HL-60/S4 treated with phorbol 12-myristate 13-acetate at 8.2 ng/mL for 4 days and 3 days (cell line): Measurements from ENCODE around the gene CHMP2B.

ENCODE experiments used
- in situ Hi-C: fragments of 300-500 bp; cut with MboI; formaldehyde crosslinking; loops from 2 replicates; pipeline ENCODE4 v1.15.0; 2022; ENCODE audit warnings: low sequenced_read_pairs

The CHMP2B gene, protein sequence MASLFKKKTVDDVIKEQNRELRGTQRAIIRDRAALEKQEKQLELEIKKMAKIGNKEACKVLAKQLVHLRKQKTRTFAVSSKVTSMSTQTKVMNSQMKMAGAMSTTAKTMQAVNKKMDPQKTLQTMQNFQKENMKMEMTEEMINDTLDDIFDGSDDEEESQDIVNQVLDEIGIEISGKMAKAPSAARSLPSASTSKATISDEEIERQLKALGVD

DNA sequence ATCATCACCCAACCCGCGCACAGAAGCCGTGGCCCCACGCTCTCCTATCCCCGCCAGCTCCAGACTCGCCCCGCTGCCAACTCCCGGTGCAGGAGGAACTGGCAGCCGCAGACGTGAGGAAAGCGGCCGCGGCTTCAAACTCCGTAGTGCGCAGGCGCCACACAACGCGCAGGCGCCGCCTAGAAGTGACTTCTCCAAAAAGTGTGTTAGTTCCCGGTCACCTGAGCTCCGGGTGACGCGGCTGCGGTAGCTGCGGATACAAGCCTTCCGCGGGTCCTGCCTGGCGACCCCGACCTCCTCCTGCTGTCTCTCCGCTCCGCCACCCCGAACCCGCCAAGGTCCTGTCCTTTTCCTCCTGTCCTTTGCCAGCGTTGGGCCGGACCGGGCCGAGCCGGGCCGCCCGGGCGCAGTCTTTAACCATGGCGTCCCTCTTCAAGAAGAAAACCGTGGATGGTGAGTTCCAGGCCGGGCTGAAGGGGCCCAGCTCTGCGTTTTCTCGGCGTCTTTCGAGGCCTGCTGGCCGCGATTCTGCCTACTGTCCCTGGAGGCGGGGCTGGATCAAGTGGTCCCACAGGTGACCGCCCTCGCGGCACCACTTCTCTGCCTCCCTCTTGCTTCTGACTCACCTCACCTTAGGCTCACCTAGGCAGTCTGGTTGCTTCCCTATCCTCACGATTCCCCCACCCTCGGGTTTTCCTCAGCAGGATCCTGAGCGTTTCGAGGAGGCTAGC lies at the start of gene CHMP2B:
Gene CHMP2B, plus strand, starts transcription at position 206 of the 731 bp plus-strand sequence. Its CDS starts 214 bp downstream, at position 420.
- in situ Hi-C loops, result no loop called here

DNA sequence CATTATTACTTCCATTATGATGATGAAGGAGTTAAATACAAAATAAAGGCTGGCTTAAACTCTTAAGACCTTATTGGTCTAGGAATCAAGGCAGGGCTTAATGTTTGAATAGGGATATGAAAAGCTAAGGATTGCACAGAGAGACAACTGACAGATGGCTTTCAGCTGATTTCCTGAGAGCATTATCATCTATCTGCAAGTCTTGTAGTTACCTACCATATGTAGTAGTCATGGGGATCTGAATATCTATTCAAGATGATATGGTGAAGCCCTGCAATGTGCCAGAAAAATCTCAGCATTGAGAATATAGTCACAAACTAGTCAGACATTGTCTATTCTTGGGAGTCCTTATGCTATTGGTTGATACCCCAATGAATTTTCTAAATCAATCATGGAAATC lies 47.5 kb upstream of the CHMP2B start:
- in situ Hi-C loops, result no loop called here

DNA sequence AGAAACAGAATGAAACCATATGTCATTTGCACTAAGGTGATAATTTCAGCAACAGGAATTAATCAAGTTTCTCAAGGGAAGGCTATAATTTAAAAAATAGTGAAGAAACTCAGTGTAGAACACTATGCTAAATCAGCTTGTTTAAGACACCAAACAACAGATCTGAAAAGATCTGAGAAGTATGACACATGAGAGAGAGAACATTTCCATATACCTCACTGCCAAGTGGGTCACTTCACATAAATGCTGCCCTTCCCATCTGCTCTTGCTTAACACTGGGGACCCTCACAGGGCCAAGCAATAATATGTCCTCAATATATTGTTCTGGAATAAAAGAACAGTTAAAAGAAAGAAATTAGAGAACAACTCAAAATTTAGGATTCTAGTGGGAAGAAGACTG lies 45.6 kb upstream of the CHMP2B start:
- in situ Hi-C loops, result no loop called here

DNA sequence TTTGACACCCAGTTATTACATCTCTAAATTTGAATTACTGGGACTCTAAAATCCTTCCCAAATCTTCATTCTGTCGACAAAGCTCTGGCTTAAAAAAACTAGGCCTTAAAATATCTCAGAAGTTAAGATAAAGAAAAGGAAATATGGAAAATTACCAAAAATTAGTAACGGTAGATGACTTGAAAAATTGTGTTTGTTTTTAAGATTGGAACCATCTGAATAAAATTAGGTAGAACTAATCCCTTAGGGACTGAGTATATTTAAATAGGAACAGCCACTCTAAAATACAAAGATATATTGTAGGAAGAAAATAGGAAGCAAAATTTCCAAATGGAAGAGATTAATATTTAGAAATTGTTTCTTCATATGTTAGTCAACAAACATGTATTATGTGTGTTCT lies 45.1 kb upstream of the CHMP2B start:
- in situ Hi-C loops, result no loop called here

DNA sequence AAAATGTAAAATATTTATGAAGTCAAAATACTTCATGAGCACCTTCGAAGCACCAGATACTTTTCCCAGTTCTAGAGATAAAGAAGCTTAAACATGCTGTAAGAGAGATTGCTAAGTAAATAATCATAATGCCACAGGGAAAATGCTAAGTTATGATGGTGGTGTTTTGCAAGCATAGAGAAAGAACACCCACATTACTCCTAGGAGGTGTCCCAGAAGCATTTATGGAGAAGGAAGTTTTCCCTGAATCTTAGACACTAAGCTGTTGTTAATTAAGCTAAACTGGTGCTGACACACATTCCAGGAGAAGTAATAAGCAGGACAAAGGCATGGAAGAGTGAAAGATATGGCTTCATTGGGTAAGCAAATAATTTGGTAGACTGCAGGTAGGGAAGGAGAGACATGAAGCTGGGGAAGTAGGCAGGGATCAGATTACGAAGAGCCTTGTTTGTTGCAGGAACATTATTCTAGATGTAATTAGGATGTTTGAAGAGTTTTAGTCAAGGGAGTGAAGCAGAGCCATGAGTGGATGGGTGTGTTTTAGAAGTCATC lies 40.4 kb upstream of the CHMP2B start:
- in situ Hi-C loops, result no loop called here

DNA sequence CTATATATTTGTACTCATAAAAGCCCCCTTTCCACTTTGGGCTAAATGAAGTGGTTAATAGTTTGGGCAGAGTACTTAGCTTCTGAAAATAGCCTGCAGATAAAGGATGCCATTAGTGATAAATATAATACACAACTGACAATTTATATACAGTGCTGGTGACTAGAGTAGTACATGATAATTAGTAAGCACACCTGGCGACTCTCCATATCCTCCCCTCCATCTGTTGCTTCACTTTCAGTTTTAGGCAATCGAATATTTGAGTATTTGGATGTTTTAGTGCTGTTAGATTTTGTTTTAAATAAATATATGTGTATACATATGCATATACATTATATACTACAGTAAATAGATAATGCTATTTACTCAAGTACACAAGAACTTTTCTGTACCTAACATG lies 35.9 kb upstream of the CHMP2B start:
- in situ Hi-C loops, result no loop called here

DNA sequence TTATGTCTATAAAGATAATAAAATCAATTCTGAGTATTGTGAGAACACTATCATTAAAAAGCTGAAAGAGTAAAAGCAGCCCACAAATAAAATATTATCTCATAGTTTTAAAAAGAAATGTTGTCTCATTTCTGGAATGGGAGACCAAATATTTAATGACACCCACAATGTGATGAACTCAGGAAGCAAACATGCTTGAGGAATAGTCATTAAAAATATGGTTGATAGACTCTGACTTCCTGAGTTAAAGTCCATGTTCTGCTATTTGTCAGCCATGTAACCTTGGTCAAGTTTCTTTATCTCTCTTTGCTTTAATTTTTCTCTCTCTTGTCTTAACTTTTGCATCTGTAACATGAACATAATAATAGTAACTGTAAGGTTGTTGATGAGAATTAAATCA lies 35.5 kb upstream of the CHMP2B start:
- in situ Hi-C loops, result no loop called here

DNA sequence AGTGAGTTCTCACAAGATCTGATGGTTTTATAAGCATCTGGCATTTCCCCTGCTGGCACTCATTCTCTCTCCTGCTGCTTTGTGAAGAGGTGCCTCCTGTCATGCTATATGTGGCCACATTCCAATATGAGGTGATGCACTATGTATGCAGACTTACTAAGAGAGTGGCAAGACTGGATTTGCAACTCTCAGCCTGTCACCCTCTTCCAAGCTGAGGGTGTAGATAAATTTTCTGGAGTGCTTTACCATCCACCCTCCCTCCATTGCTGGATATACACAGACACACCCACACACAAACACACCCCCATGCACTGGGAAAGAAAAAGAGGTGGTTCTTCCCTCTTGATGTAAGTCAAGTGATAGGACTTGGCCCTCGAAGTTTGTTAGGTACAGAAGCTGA lies 30.2 kb upstream of the CHMP2B start:
- in situ Hi-C loops, result no loop called here

DNA sequence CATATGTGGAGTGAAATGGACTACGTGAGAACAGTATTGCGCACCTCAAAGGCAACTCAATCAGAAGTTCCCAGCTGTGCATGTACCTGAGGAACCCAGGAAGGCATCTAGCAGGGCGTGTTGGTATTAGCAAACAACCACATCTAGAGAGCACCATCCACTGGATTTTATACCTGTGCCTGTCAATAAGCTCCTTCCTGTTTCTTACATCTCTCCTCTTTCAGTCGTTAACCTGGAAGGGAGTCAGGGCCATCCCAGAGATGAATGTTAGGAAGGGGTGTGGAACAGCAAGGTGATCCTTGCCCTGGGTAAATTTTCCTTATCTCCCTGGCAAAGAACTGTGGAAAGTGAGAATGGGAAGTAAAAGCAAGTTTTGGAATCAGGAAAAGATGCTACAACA lies 29.6 kb upstream of the CHMP2B start:
- in situ Hi-C loops, result no loop called here

DNA sequence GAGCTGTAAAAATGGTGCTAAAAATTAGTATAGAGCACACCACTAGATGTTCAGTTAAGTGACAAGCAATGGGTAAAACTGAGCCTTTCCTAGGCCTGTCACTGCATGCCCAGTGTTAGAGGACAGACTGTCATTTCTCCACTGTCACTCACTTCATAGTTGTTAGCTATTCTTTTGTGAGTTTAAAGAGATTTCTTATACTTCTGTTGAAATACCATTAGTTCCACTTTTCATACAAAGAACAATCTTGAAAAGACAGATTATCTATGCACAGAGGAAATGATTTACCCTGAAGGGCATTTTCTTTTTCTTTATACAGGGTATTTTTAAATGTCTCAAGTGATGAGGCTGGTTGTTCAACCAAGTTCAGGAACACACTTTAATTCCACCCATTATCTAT lies 28.3 kb upstream of the CHMP2B start:
- in situ Hi-C loops, result no loop called here

DNA sequence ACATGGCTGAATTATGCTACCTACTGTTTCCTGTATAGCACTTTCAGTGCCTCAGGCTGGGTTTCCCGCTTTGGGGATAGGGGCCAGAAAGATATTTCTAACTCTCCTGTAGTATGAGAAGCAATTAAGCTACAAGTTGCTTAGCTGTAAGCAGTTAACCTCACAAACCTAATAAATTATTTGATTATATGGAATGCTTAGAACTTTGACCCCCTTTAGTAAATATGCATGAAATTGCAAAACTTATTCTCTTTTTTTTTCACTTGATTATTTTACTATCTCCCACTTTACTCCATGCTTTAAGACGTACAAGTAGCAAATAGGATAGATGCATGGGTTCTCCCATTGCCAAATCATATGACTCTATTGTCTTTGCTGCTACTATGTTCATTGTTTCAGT lies 27.5 kb upstream of the CHMP2B start:
- in situ Hi-C loops, result no loop called here

DNA sequence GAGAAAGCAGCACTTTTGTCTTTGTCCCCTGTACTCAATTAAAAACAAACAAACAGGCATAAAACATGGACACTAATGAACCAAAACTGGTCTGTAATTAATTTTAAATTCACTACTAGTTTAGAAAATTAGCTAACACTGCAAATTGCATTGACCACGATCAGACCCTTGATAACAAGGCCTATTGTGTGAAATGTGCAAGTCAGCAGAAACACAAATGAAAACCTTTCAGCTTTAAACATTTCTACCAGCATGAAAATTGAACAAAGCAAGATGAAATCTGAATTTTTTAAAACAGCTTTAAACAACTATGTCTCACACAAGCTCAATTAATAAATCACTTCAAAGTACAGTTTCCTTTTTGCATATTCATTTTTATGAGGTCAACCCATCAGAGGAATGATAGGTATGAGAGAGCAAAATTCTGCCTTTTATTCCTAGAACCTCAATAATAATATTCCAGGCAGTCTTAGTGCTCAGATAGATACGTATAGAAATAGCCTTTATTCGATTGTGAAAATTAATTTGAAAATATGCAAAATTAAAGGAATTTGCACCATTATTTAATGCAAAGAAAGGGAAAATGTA lies 27.0 kb upstream of the CHMP2B start:
- in situ Hi-C loops, result no loop called here

DNA sequence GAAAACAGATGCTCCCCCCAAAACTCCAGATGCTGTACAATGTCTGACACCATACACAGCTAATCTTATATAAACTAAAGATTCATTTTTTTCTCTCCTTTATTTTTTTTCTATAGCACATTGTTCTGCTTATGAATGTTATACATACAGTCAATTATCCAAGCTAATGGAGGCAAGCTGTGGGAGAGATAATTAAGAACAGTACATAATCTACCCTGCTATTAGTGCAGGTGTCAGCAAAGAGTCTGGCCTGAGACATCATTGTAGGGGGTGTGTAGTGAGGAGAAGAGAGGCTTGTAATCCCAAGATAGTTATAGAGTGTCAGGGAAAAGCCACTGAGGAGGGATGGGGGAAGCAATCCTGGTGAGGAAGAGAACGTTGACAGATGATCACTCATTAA lies 25.4 kb upstream of the CHMP2B start:
- in situ Hi-C loops, result no loop called here

DNA sequence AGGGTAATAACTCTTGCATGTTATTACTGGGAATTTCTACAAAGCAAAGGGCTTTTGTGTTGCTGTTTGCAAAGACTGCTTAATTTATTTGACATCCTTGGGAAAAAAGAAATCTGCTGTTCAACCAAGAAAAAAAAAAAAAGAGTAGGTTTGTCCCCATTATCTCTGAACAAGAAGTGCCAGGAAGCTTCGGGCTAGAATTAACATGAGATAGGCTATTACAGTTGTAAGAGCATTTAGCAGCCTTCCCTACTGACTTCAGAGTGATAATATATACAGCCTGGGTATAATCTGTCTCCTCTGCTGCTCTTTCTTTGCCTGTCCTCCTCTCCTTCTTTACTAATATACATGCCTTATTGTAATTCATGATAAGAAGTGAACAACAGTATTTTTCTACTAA lies 23.3 kb upstream of the CHMP2B start:
- in situ Hi-C loops, result no loop called here

DNA sequence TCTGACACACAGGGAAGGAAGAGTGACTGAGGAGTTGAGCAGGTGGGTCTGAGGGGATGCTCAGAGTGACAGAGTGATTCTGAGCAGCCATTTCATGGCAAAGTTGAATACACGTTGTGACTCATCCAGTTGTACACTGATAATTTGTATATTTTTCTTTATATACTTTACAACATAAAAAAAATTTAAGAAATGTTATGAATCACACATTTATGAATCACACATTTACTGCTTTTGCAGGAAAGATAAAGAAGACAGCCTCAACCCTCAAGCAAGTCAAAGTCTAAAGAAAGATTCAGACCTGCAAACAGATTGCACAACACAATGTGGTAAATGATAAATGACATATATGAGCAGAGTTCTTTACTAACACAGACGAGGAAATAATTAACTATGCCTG lies 21.0 kb upstream of the CHMP2B start:
- in situ Hi-C loops, result no loop called here

DNA sequence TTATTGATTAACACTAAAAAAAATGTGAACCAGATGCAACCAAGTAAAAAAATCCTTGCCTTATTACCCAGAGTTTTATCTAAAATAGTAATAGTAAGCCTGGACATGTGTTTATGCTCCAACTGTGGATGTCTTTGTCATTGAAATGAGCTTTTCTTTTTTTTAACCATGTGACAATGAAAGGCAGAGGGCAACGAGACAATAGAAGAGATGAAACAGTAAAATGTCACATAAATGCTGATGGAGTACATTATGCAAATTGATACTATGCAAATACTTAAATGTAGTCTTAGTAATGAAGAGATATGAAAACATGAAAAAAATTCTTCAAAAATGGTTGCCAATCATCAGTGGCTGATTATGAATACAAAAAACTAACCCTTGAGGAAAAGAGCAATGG lies 20.5 kb upstream of the CHMP2B start:
- in situ Hi-C loops, result no loop called here

DNA sequence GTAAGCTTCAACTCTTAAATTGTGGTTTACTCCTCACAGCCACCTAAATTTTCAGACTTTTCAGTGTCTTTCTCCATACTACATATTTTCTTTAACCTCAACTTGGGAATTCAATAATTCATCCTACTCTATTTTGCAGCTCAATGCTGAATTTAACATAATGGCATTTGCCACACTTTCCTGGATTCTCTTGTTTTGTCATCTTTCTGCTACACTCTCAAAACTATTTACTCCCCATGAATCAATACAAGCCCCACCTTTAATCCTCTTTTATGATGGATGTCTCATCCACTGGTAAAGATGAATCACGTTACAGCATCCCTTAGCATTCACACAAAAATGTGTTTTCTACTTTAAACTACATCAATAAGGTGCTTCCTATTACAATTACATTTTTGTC lies 19.6 kb upstream of the CHMP2B start:
- in situ Hi-C loops, result no loop called here

DNA sequence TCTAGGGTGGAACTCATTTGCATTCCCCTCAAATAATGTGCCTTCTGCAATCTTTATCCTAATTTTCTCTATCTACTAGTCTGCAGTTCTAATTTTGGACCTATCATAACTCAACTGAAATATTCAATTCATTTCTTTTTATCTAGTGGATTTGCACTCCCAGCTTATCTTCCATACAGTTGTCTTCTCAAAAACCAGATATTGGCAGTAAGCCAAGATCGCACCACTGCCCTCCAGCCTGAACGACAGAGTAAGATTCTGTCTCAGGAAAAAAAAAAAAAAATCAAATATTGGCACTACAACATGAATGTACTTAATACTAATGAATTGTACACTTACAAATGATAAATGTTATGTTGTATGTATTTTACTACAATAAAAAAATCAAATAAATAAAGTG lies 18.0 kb upstream of the CHMP2B start:
- in situ Hi-C loops, result no loop called here

DNA sequence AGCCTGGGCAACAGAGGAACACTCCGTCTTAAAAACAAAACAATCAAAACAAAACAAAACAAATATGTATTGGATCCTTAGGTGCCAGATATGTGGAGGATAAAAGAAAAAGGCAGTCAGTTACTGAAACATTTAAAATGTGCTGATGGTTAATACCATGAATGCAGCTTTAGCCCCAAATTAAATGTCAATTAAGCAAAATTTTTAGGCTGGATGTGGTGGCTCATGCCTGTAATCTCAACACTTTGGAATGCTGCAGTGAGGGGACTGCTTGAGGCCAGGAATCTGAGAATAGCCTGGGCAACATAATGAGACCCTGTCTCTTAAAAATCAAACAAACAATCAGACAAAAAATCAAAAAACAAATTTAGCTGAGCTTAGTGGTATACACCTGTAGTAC lies 8.5 kb upstream of the CHMP2B start:
- in situ Hi-C loops, result no loop called here

DNA sequence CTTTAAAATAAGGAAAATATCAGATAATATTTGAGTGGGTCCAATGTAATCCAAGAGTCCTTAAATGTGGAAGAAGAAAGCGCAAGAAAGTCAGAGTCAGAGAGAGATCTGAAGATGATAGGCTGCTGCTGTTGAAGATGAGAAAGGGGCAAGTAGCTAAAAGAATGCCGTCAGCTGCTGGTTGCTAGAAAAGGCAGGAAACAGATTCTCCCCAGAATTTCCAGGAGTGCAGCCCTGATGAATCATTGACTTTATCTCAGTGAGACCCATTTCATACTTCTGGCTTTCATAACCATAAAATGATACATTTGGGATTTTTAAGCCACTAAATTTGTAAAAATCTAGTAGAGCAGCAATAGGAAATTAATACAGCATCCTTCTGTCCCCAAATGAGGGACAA lies 7.5 kb upstream of the CHMP2B start:
- in situ Hi-C loops, result no loop called here

DNA sequence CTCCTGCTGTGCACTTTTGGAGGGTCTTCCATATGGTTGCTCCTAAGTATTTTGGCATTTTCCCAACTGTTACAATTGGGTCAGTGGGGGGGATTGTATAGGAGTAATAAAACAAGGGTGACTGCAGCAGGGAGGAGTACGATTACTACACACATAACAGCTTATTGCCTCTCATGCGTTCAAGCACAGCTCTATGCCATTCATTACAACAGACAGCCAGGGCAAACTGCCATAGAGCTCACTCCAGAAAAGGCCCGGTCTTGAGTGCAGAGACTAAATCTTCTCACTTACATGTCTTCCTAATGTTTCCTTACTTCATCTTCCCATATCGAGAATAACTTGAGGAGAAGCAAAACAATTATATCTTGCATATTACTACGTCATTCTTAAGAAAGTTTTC lies 1.4 kb upstream of the CHMP2B start:
- in situ Hi-C loops, result no loop called here

DNA sequence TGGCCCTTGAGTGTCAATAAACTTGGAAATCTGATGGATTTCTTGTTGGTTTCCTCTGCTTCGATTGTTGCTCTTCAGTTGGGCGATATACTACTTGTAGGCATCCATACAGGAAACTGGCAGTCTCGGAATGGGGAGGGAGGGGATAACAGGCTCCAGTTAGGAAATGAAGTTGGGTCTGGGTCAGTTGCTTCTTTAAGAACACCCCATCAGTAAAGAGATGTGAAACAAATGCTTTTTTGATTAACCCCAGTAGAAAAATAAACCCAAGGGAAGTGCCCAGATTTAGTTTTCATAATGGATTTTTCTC lies 681 bp downstream of the CHMP2B start:
- in situ Hi-C loops, result no loop called here
